ENCODE measurements around the gene UBE3A. TPM values are rescaled to one million over a fixed set of nuclear protein-coding genes. Genes with fewer than 3 reads are reported as not detected.
"Not testable (repeated sequence)": the region's sequence is repeated elsewhere in the genome, so short reads cannot be mapped to it uniquely, and the experiment has no call there.

UBE3A gene
- total and polyA plus RNA-seq, 5 experiments from 2014 or later = 106 to 146 (median 117) TPM

DNA sequence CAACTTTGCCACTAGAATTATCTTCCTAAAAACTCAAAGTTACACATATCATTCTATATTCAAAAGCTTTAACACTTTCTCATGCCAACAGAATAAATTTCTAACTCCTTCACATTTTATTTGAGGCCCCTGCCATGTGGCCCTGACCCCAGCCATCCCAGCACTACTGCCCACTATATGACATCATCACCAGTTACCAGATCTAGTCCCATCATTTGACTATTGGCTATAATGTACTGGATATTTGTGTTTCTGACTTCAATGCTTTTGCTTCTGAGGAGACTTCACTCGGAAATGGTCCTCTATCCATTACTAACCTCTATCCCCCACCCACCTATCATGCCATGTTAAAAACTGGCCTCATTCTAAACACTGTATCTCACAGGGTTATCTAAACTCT lies 23.6 kb downstream of the UBE3A start:
- Mint-ChIP-seq H3K4me3 (peak overlapping the region in 6 of 10 donors; percentile 3 to 64 (median 34)), H3K27me3 (no peaks in the 10 kb centered on the region), H3K27ac (peak overlapping the region in 4 of 10 donors; percentile 2 to 57 (median 46)), H3K4me1 (peaks cover 31 to 91% (median 65%) of the 10 kb centered on the region in 4 donors), H3K9me3 (peaks cover 0 to 68% (median 13%) of the 10 kb centered on the region in 9 donors), H3K36me3 (peaks cover 39 to 57% (median 49%) of the 10 kb centered on the region in 3 donors)
- DNase-seq = no peak
- POLR2A ChIA-PET = no interaction called here
- no peak for ATAC-seq

DNA sequence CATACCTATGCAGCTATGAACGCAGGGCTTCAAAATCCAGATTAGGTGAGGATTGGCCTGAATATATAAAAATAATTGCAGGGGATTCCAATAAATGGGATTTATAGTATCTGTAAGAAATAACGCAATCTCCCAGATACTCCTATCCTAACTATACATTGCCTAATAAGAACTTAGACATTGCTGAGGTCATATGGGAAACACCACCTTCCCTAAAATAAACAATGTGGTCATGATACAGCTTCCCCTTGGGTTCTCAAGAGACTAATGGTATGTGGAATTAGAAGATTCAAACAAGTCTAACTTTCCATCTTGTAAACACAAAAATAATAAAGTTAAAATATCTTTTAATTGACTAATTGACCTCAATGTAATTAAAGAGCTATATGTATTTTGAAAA lies 28.2 kb downstream of the UBE3A start:
- H3K27ac Mint-ChIP-seq = no peak overlapping the region
- H3K4me3 Mint-ChIP-seq = no peak overlapping the region
- peaks cover 32 to 47% (median 37%) of the 10 kb centered on the region in 3 donors for H3K36me3 Mint-ChIP-seq
- peaks cover 27 to 83% (median 49%) of the 10 kb centered on the region in 4 donors for H3K4me1 Mint-ChIP-seq
- POLR2A ChIA-PET = no interaction called here
- no peaks in the 10 kb centered on the region for H3K27me3 Mint-ChIP-seq
- DNase-seq = no peak
- no peak for ATAC-seq
- H3K9me3 Mint-ChIP-seq = peaks cover 0 to 49% (median 0%) of the 10 kb centered on the region in 9 donors

DNA sequence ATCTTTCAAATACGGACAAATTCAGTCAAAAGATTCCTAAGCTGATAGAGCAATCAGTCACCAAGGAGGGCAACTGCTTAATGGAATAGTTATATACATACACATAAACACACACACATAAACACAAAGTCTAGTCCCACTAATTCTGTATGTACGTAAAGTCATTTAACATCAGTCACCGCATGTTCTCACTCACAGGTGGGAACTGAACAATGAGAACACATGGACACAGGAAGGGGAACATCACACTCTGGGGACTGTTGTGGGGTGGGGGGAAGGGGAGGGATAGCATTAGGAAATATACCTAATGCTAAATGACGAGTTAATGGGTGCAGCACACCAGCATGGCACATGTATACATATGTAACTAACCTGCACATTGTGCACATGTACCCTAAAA lies 29.1 kb downstream of the UBE3A start:
- H3K27me3 Mint-ChIP-seq, DNase-seq, ATAC-seq, H3K4me3 Mint-ChIP-seq, POLR2A ChIA-PET: not testable (repeated sequence)
- peaks cover 0 to 47% (median 4%) of the 10 kb centered on the region in 9 donors for H3K9me3 Mint-ChIP-seq
- H3K27ac Mint-ChIP-seq = peak overlapping the region in 4 of 10 donors; percentile 27 to 70 (median 40)
- H3K4me1 Mint-ChIP-seq = peaks cover 22 to 77% (median 42%) of the 10 kb centered on the region in 4 donors
- H3K36me3 Mint-ChIP-seq = peaks cover 29 to 50% (median 43%) of the 10 kb centered on the region in 3 donors

DNA sequence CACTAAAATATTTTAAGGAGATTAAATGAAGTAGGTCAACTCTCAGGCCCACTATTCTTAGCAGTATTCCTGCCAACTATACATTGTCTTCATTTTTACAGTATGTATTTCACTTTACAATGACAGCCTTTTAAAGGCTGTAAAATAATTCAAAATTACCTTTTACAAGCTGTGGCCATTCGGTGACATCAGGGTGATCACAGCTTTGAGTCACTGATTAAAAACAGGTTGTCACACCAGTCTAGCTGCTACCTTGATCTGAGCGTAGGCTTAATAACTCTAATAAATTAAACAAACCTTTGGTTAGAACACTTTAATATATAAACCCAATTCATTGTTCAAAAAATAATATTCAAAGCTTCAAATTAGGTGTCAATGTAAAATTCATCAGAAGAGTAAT lies 29.9 kb downstream of the UBE3A start:
- POLR2A ChIA-PET = no interaction called here
- Mint-ChIP-seq H3K27ac (no peak overlapping the region), H3K36me3 (peaks cover 32 to 53% (median 50%) of the 10 kb centered on the region in 3 donors), H3K4me1 (peaks cover 19 to 76% (median 34%) of the 10 kb centered on the region in 4 donors), H3K27me3 (no peaks in the 10 kb centered on the region), H3K4me3 (no peak overlapping the region), H3K9me3 (peaks cover under 1 to 48% (median 12%) of the 10 kb centered on the region in 9 donors)
- DNase-seq (no peak), ATAC-seq (no peak)

DNA sequence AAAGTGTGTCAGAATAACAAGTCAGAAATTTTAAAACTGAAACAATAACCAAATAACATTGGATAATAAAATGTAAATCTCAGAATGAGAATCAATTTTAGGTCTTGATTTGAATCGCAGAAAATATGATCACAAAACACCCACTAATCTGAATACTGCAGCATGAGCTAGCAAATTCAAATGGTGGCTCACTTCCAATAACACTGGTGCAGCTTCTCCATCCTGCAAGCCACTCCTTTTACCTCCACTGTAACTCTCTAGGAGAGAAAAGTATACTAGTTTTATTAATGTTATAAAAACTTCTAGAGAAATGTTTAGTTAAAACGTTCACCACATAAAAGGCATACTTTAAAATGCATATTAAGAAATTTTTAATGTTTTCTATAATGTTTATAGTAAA lies 30.4 kb downstream of the UBE3A start:
- DNase-seq (no peak), ATAC-seq (no peak)
- H3K27me3 Mint-ChIP-seq = no peaks in the 10 kb centered on the region
- peaks cover 5 to 48% (median 17%) of the 10 kb centered on the region in 9 donors for H3K9me3 Mint-ChIP-seq
- no peak overlapping the region for H3K4me3 Mint-ChIP-seq
- no peak overlapping the region for H3K27ac Mint-ChIP-seq
- peaks cover 14 to 74% (median 30%) of the 10 kb centered on the region in 4 donors for H3K4me1 Mint-ChIP-seq
- POLR2A ChIA-PET = no interaction called here
- peaks cover 32 to 53% (median 51%) of the 10 kb centered on the region in 3 donors for H3K36me3 Mint-ChIP-seq

DNA sequence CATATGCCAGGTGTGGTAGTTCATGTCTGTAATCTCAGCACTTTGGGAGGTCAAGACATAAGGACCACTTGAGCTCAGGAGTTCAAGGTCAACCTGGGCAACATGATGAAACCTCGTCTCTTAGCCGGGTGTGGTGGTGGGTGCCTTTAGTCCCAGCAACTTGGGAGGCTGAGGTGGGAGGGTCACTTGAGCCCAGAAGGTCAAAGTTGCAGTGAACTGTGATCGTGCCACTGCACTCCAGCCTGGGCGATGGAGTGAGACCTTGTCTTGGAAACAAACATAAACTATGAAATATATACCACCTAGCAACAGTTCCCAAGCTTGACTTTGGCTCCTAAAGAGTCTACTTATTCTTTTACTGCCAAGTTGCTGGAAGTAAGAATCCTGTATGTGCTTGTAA lies 30.9 kb downstream of the UBE3A start:
- H3K4me3 Mint-ChIP-seq = no peak overlapping the region
- peaks cover 34 to 58% (median 53%) of the 10 kb centered on the region in 3 donors for H3K36me3 Mint-ChIP-seq
- ATAC-seq = no peak
- peaks cover 13 to 71% (median 29%) of the 10 kb centered on the region in 4 donors for H3K4me1 Mint-ChIP-seq
- H3K9me3 Mint-ChIP-seq = peaks cover 5 to 52% (median 21%) of the 10 kb centered on the region in 9 donors
- H3K27ac Mint-ChIP-seq = no peak overlapping the region
- no peaks in the 10 kb centered on the region for H3K27me3 Mint-ChIP-seq
- no peak for DNase-seq
- POLR2A ChIA-PET = no interaction called here

DNA sequence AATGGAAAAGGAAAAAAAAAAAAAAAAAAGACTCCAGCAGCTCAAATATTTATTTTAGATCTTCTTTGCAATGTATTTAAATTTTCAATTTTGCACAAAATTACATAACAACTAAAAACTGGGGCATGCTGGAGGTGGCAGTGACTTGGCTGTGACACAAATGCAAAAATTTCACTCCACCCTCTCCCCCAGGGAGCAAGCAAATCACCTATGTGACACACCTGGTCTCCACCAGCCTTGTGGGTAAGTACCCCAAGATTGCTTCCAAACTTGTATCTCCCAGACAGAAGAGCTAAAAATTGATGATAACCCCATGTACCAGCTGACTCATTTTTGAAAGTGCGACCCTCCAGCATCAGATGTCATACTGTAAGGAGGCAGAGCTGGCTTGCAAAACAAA lies 32.0 kb downstream of the UBE3A start:
- POLR2A ChIA-PET = interaction anchor here (0.7 kb wide), 1 partner anchor 414 kb away, joined by 3 read pairs; no protein-coding TSS in a partner anchor
- DNase-seq = no peak
- Mint-ChIP-seq H3K27ac (peak overlapping the region in 3 of 10 donors; percentile 3 to 39 (median 27)), H3K27me3 (no peaks in the 10 kb centered on the region), H3K9me3 (peaks cover 9 to 58% (median 27%) of the 10 kb centered on the region in 9 donors), H3K36me3 (peaks cover 42 to 69% (median 64%) of the 10 kb centered on the region in 3 donors), H3K4me3 (peak overlapping the region in 1 of 10 donors; percentile 23), H3K4me1 (peaks cover 13 to 67% (median 34%) of the 10 kb centered on the region in 4 donors)
- ATAC-seq = no peak

DNA sequence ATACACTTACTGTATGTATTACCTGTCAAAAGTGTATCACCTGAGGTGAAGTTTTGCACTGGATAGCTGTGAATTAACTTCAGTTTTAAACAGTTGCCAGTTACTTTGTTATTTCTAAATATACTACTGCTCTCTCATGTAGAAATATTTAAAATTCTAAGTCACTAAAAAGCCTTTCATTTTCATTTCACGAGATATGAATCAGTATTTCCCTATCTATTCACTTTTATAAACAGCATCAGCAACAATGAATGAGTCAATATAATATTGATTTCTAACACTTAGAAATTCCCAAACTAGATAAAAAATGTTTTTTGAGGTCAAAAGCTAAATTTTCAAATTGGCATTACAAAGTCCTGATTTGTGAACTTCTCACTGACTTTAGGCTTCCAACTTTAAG lies 32.6 kb downstream of the UBE3A start:
- peak overlapping the region in 1 of 10 donors; percentile 32 for H3K27ac Mint-ChIP-seq
- POLR2A ChIA-PET = interaction anchor here (0.7 kb wide), 1 partner anchor 413 kb away, joined by 3 read pairs; no protein-coding TSS in a partner anchor

DNA sequence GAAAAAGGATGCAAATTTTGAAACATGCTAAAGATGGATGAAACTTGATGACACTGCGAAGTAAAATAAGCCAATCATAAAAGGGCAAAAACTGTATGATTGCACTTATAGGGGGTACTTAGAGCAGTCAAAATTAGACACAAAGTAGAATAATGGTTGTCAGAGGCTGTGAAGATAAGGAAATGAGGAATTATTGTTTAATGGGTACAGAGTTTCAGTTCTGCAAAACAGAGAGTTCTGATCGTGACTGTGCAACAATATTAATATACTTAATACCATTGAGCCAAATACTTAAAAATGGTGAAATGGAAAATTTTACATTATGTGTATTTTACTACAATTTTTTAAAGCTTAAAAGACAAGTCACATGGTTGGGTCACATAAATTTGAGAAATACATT lies 35.1 kb downstream of the UBE3A start:
- no peak overlapping the region for H3K4me3 Mint-ChIP-seq
- peaks cover 9 to 65% (median 27%) of the 10 kb centered on the region in 9 donors for H3K9me3 Mint-ChIP-seq
- DNase-seq (no peak), ATAC-seq (no peak)
- H3K27ac Mint-ChIP-seq = no peak overlapping the region
- peaks cover 50 to 84% (median 78%) of the 10 kb centered on the region in 3 donors for H3K36me3 Mint-ChIP-seq
- H3K27me3 Mint-ChIP-seq = no peaks in the 10 kb centered on the region
- peaks cover 7 to 50% (median 22%) of the 10 kb centered on the region in 4 donors for H3K4me1 Mint-ChIP-seq
- POLR2A ChIA-PET = no interaction called here

More for the DNA sequence above, 32.6 kb downstream of the UBE3A start:
- H3K4me3 Mint-ChIP-seq = no peak overlapping the region
- peaks cover 9 to 64% (median 27%) of the 10 kb centered on the region in 9 donors for H3K9me3 Mint-ChIP-seq
- no peak for DNase-seq
- no peak for ATAC-seq
- no peaks in the 10 kb centered on the region for H3K27me3 Mint-ChIP-seq
- peaks cover 47 to 71% (median 70%) of the 10 kb centered on the region in 3 donors for H3K36me3 Mint-ChIP-seq
- peaks cover 11 to 67% (median 32%) of the 10 kb centered on the region in 4 donors for H3K4me1 Mint-ChIP-seq

DNA sequence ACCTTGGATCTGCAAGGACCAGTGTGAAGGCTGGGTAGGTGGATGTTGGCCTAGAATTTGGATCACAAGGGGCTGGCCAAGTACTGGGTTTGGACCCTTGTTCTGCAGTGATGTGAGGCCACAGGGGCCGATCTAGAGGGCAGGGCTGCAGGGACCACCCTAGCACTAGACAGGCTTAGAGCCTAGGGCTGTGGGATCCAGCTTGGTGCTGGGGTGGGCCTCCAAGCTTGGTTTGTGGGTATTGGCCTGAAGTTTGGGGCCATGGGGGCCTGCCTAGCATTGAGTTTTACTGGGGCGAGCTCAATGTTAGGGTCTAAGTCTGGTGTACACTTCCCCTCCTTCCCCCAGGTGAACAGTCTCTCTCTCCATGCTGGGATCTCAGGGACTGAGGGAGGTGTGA lies 36.5 kb downstream of the UBE3A start:
- H3K27me3 Mint-ChIP-seq = no peaks in the 10 kb centered on the region

DNA sequence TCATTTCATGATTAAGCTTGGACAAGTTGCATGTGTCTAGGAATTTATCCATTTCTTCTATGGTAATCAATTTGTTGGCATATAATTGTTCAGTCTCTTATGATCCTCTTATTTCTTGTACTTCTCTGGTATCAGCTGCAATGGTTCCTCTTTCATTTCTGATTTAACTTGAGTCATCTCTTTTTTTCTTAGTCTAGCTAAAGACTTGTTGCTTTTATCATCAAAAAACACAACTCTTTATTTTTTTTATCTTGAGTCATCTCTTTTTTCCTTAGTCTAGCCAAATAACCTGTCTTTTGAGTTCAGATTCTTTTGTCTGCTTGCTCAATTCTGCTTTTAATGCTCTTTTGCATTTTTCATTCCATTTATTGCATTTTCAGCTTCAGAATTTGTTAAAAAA lies 37.3 kb downstream of the UBE3A start:
- no peak for ATAC-seq
- H3K27ac Mint-ChIP-seq = peak overlapping the region in 1 of 10 donors; percentile 5
- POLR2A ChIA-PET = no interaction called here

More for the DNA sequence above, 36.5 kb downstream of the UBE3A start:
- peak overlapping the region in 2 of 10 donors; percentile 21 to 37 for H3K27ac Mint-ChIP-seq
- POLR2A ChIA-PET = no interaction called here
- ATAC-seq (no peak), DNase-seq (no peak)
- peaks cover 9 to 70% (median 27%) of the 10 kb centered on the region in 9 donors for H3K9me3 Mint-ChIP-seq
- H3K4me3 Mint-ChIP-seq = no peak overlapping the region
- peaks cover 12 to 46% (median 29%) of the 10 kb centered on the region in 4 donors for H3K4me1 Mint-ChIP-seq
- peaks cover 50 to 91% (median 84%) of the 10 kb centered on the region in 3 donors for H3K36me3 Mint-ChIP-seq

DNA sequence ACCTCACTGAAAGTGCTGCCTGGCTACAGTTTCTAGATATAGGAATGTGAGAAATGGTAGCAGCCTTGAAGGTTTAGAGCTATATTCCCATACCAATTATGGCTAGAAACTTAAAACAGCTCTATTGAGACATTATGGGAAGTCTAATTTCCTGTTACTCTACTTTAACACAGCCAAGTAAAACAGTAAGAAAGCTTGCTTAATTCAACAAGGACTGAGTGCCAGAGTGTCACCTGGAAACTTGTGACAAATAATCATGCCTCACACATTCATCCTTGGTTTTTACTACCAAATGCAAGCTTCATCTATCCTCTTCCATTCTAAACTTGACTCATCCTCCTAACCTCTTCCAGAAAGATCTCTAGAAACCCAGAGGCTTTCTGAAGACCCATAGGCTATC lies 41.7 kb downstream of the UBE3A start:
- peaks cover 19 to 75% (median 61%) of the 10 kb centered on the region in 3 donors for H3K36me3 Mint-ChIP-seq
- DNase-seq (no peak), ATAC-seq (no peak)
- POLR2A ChIA-PET = no interaction called here
- H3K4me3 Mint-ChIP-seq = no peak overlapping the region
- peaks cover 15 to 34% (median 26%) of the 10 kb centered on the region in 4 donors for H3K4me1 Mint-ChIP-seq
- no peaks in the 10 kb centered on the region for H3K27me3 Mint-ChIP-seq
- H3K9me3 Mint-ChIP-seq = peaks cover 0 to 40% (median 3%) of the 10 kb centered on the region in 9 donors
- peak overlapping the region in 5 of 10 donors; percentile 13 to 49 (median 27) for H3K27ac Mint-ChIP-seq

More for the DNA sequence above, 37.3 kb downstream of the UBE3A start:
- H3K4me1 Mint-ChIP-seq = peaks cover 8 to 40% (median 25%) of the 10 kb centered on the region in 4 donors
- peaks cover 44 to 87% (median 79%) of the 10 kb centered on the region in 3 donors for H3K36me3 Mint-ChIP-seq
- H3K4me3 Mint-ChIP-seq = no peak overlapping the region
- no peak for DNase-seq
- H3K9me3 Mint-ChIP-seq = peaks cover 9 to 66% (median 27%) of the 10 kb centered on the region in 9 donors
- H3K27me3 Mint-ChIP-seq = no peaks in the 10 kb centered on the region

DNA sequence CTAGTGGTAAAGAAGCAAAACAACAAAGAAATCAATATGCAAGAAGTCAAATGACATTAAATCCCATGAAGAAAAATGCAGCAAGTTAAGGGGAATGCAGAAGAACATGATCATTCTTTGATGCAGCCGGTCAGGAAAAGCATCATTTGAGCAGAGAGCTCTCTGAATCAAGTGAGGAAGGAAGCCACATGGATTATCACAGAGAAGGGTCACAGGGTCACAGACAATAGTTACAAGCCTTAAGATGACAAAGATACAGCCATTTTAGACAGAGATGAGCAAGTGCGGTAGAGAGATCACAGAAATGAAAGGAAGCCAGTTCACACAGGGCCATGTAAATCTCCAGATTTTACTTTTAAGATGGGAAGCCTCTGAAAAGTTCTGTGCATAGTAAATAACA lies 43.9 kb downstream of the UBE3A start:
- Mint-ChIP-seq H3K4me1 (peaks cover 20 to 37% (median 20%) of the 10 kb centered on the region in 4 donors), H3K4me3 (no peak overlapping the region), H3K9me3 (peaks cover 0 to 35% (median 2%) of the 10 kb centered on the region in 9 donors), H3K36me3 (peaks cover 17 to 64% (median 56%) of the 10 kb centered on the region in 3 donors), H3K27ac (peak overlapping the region in 3 of 10 donors; percentile 21 to 58 (median 54)), H3K27me3 (no peaks in the 10 kb centered on the region)
- DNase-seq = no peak
- no peak for ATAC-seq
- POLR2A ChIA-PET = no interaction called here
